HFFc6 (cell line): ENCODE results near the gene TRIM34. TPM values are rescaled to one million over a fixed set of nuclear protein-coding genes. Genes with fewer than 3 reads are reported as not detected.
"Not testable (repeated sequence)": the region's sequence is repeated elsewhere in the genome, so short reads cannot be mapped to it uniquely, and the experiment has no call there.

Source experiments
- DNase-seq: peaks from one replicate; pipeline ENCODE4 v3.0.0-alpha.2; 2018
- H3K27ac Mint-ChIP-seq: 2 replicates; pipeline ENCODE4 v1.8.0; 2020; ENCODE audit warnings: mild to moderate bottlenecking, mixed read lengths
- H3K27me3 Mint-ChIP-seq: 2 replicates; pipeline ENCODE4 v1.8.0; 2021; ENCODE audit warnings: mild to moderate bottlenecking, moderate library complexity, mixed read lengths; ENCODE audit not compliant: insufficient read depth
- H3K36me3 Mint-ChIP-seq: 2 replicates; pipeline ENCODE4 v1.8.0; 2021; ENCODE audit warnings: low read depth, mixed read lengths
- H3K4me1 Mint-ChIP-seq: 2 replicates; pipeline ENCODE4 v1.8.0; 2020; ENCODE audit warnings: low read depth, mixed read lengths
- H3K4me3 Mint-ChIP-seq: 2 replicates; pipeline ENCODE4 v1.8.0; 2020; ENCODE audit warnings: mild to moderate bottlenecking, moderate library complexity, mixed read lengths
- H3K9me3 Mint-ChIP-seq: 2 replicates; pipeline ENCODE4 v1.8.0; 2020; ENCODE audit warnings: mild to moderate bottlenecking, mixed read lengths
- CTCF ChIP-seq: fragments of 200-600 bp; sonication (generic); IDR thresholded peaks from 2 replicates; pipeline ENCODE4 v1.5.0; 2021; ENCODE audit warnings: antibody characterized with exemption, mild to moderate bottlenecking
- total RNA-seq, 6 experiments: library from RNA; stranded (reverse); fragmentation: NEBNext Ultra II Directional; extraction: Animal tissue kit (Norgen Biotek cat#: 25700); gene quantifications; 2 replicates in 1 of 6; 3 replicates in 5 of 6; pipeline ENCODE4 v1.2.3, GENCODE V29; 2021

Gene TRIM34
- total RNA-seq, 6 experiments from 2014 or later: 3.8 to 6.9 (median 4.9) TPM

GRCh38 chr11:5686426-5686825, 61.6 kb downstream of the TRIM34 start:
- Mint-ChIP-seq H3K4me3 (no peak overlapping the region), H3K4me1 (peaks cover 54% of the 10 kb centered on the region), H3K27ac (no peak overlapping the region), H3K9me3 (no peaks in the 10 kb centered on the region), H3K36me3 (peaks cover 20% of the 10 kb centered on the region), H3K27me3 (no peaks in the 10 kb centered on the region)
- no peak for DNase-seq
- TF ChIP-seq CTCF: no peak

- H3K4me3 Mint-ChIP-seq: no peak overlapping the region
- H3K9me3 Mint-ChIP-seq: no peaks in the 10 kb centered on the region
- peaks cover 63% of the 10 kb centered on the region for H3K4me1 Mint-ChIP-seq
- no peak for DNase-seq
- no peak for TF ChIP-seq CTCF
- H3K27ac Mint-ChIP-seq: peak overlapping the region; percentile 97
- no peaks in the 10 kb centered on the region for H3K27me3 Mint-ChIP-seq
- H3K36me3 Mint-ChIP-seq: peaks cover 27% of the 10 kb centered on the region
Measured at GRCh38 chr11:5688482-5688881, 63.7 kb downstream of the TRIM34 start.

GRCh38 chr11:5689551-5689983, 64.8 kb downstream of the TRIM34 start, which contains the start of gene TRIM22:
Gene TRIM22 (plus strand): TSS chr11:5689790. CDS start chr11:5696233, 6,443 bp downstream.
- peak; percentile 55 for DNase-seq
- Mint-ChIP-seq H3K4me1 (peaks cover 64% of the 10 kb centered on the region), H3K27ac (peak within 1 kb of the TSS; percentile 97), H3K36me3 (peaks cover 30% of the 10 kb centered on the region), H3K9me3 (no peaks in the 10 kb centered on the region), H3K4me3 (peak within 1 kb of the TSS; percentile 94), H3K27me3 (no peaks in the 10 kb centered on the region)
- no peak for TF ChIP-seq CTCF

GRCh38 chr11:5690216-5690615, 65.4 kb downstream of the TRIM34 start:
- Mint-ChIP-seq H3K27me3 (no peaks in the 10 kb centered on the region), H3K4me1 (peaks cover 64% of the 10 kb centered on the region), H3K4me3 (peak overlapping the region; percentile 94), H3K27ac (peak overlapping the region; percentile 97), H3K9me3 (no peaks in the 10 kb centered on the region), H3K36me3 (peaks cover 36% of the 10 kb centered on the region)
- TF ChIP-seq CTCF: no peak
- DNase-seq: no peak

- H3K27ac Mint-ChIP-seq: peak overlapping the region; percentile 97
- no peaks in the 10 kb centered on the region for H3K27me3 Mint-ChIP-seq
- H3K36me3 Mint-ChIP-seq: peaks cover 38% of the 10 kb centered on the region
- DNase-seq: no peak
- H3K4me1 Mint-ChIP-seq: peaks cover 63% of the 10 kb centered on the region
- H3K9me3 Mint-ChIP-seq: no peaks in the 10 kb centered on the region
- no peak for TF ChIP-seq CTCF
- H3K4me3 Mint-ChIP-seq: peak overlapping the region; percentile 94
Measured at GRCh38 chr11:5690736-5691135, 65.9 kb downstream of the TRIM34 start.

- H3K9me3 Mint-ChIP-seq, H3K27me3 Mint-ChIP-seq, DNase-seq: not testable (repeated sequence)
- peak overlapping the region; percentile 94 for H3K4me3 Mint-ChIP-seq
- peaks cover 42% of the 10 kb centered on the region for H3K36me3 Mint-ChIP-seq
- H3K4me1 Mint-ChIP-seq: peaks cover 66% of the 10 kb centered on the region
- peak overlapping the region; percentile 97 for H3K27ac Mint-ChIP-seq
Measured at GRCh38 chr11:5691238-5691963, 66.6 kb downstream of the TRIM34 start.
